Right lobe of liver (tissue), 4 donors: ENCODE measurements around the gene DUSP15.

Experiments used
- POLR2A ChIP-seq: fragments of 450-650 bp; IDR thresholded peaks from one replicate; pipeline ENCODE4 v1.6.1; 2017; ENCODE audit warnings: antibody characterized with exemption, mild to moderate bottlenecking
- TF ChIP-seq, protein P1 (sequence below), 4 donors: fragments of 200-600 bp in 3 of 4; fragments of 450-650 bp in 1 of 4; IDR thresholded peaks; one replicate each; pipeline versions ENCODE4 v1.5.1 to v1.8.0; 2016 to 2022; ENCODE audit warnings: antibody characterized with exemption in 4 of 4, mild to moderate bottlenecking in 2 of 4
- donor health status: DM: no; HTN: no; CAD: no.
- donor health status: DM: no; HTN: no; CAD: no.
- donor health status: DM: no; HTN: yes; CAD: no.

DNA sequence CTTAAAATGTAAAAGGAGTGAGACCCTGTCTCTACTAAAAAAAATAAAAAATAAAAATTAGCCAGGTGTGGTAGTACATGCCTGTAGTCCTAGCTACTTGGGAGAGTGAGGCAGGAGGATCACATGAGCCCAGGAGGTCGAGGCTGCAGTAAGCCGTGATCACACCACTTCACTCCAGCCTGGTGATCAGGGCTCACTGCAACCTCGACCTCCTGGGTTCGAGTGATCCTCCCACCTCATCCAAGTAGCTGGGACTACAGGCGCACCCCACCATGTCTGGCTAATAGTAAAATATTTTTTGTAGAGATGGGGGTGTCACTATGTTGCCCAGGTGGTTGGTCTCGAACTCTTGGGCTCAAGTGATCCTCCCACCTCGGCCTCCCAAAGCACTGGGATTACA lies 16.8 kb downstream of the DUSP15 start:
- TF ChIP-seq POLR2A: no peak
- TF ChIP-seq, protein P1, sequence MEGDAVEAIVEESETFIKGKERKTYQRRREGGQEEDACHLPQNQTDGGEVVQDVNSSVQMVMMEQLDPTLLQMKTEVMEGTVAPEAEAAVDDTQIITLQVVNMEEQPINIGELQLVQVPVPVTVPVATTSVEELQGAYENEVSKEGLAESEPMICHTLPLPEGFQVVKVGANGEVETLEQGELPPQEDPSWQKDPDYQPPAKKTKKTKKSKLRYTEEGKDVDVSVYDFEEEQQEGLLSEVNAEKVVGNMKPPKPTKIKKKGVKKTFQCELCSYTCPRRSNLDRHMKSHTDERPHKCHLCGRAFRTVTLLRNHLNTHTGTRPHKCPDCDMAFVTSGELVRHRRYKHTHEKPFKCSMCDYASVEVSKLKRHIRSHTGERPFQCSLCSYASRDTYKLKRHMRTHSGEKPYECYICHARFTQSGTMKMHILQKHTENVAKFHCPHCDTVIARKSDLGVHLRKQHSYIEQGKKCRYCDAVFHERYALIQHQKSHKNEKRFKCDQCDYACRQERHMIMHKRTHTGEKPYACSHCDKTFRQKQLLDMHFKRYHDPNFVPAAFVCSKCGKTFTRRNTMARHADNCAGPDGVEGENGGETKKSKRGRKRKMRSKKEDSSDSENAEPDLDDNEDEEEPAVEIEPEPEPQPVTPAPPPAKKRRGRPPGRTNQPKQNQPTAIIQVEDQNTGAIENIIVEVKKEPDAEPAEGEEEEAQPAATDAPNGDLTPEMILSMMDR (IDR thresholded peaks at IDR 0.05): no peak
